ENCODE results near the gene TRMT2A.

DNA sequence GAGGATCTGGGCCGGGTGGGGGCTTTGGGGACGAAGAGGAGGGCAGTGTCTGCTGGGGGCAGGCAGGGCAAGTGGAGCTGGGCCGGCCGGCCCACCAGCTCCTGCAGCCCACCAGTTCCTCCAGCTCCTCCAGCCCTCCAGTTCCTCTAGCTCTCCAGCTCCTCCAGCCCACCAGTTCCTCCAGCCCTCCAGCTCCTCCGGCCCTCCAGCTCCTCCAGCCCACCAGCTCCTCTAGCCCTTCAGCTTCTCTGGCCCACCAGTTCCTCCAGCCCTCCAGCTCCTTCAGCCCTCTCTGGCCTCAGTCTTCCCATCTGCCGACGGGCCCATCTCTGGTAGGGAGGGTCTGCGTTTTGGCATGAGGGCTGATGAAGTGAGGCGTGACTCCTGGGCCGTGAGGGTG, 43.0 kb upstream of the TRMT2A start:
- TF ChIP-seq, protein P1, sequence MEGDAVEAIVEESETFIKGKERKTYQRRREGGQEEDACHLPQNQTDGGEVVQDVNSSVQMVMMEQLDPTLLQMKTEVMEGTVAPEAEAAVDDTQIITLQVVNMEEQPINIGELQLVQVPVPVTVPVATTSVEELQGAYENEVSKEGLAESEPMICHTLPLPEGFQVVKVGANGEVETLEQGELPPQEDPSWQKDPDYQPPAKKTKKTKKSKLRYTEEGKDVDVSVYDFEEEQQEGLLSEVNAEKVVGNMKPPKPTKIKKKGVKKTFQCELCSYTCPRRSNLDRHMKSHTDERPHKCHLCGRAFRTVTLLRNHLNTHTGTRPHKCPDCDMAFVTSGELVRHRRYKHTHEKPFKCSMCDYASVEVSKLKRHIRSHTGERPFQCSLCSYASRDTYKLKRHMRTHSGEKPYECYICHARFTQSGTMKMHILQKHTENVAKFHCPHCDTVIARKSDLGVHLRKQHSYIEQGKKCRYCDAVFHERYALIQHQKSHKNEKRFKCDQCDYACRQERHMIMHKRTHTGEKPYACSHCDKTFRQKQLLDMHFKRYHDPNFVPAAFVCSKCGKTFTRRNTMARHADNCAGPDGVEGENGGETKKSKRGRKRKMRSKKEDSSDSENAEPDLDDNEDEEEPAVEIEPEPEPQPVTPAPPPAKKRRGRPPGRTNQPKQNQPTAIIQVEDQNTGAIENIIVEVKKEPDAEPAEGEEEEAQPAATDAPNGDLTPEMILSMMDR (IDR thresholded peaks at IDR 0.05; ENCODE audit: low read depth, low read length) = no peak
- TF ChIP-seq EZH2phosphoT487 (IDR thresholded peaks at IDR 0.05; ENCODE audit: low read depth) = no peak
